HG03175 (cell line): ENCODE results near the gene FLYWCH2.
"Not testable (repeated sequence)": the region's sequence is repeated elsewhere in the genome, so short reads cannot be mapped to it uniquely, and the experiment has no call there.

Experiments used
- ATAC-seq: cut with Tn5 transposase; IDR thresholded peaks from one replicate; pipeline ENCODE4 v1.9.1; 2021; ENCODE audit warnings: mild to moderate bottlenecking, moderate library complexity; ENCODE audit not compliant: unreplicated experiment

The FLYWCH2 gene

DNA sequence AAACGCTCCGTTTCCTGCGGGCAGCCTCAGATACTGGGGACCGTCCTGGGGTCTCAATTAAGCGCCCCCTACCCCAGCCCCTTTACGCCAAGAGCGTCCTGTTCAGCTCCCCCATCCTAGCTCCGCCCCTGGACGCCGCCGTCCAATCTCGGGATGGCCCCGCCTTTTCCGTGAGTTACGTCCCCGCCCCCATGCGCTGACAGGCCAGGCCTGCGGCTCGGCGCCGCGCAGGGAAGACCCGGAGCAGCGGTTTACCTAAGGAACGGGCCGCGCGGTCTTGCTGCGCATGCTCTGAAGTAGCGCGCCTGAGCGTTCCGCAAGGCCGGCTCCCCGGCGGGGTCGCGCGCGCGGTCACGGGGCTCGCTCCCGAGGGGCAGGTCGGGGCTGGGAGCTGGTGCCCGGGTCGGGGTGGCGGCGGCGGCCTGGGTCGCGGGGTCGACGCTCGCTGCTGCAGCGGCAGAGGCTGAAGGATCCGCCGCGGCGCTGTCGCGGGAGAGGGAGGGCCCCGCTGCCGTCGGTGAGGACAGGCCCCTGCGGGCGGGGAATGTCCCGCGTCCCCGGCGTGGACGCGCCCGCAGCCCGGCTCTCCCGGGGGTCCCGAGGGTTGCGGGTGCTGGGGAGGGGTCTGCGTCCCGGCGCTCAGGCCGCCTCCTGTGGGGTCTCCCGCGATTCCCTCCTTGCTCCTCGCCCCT is 28.8 kb downstream of the FLYWCH2 start, which contains the start of gene FLYWCH1:
Gene FLYWCH1 (plus strand): TSS at position 294 of the 692 bp plus-strand sequence. CDS start 17,755 bp downstream, outside the sequence.
- ATAC-seq: peak; percentile 95

DNA sequence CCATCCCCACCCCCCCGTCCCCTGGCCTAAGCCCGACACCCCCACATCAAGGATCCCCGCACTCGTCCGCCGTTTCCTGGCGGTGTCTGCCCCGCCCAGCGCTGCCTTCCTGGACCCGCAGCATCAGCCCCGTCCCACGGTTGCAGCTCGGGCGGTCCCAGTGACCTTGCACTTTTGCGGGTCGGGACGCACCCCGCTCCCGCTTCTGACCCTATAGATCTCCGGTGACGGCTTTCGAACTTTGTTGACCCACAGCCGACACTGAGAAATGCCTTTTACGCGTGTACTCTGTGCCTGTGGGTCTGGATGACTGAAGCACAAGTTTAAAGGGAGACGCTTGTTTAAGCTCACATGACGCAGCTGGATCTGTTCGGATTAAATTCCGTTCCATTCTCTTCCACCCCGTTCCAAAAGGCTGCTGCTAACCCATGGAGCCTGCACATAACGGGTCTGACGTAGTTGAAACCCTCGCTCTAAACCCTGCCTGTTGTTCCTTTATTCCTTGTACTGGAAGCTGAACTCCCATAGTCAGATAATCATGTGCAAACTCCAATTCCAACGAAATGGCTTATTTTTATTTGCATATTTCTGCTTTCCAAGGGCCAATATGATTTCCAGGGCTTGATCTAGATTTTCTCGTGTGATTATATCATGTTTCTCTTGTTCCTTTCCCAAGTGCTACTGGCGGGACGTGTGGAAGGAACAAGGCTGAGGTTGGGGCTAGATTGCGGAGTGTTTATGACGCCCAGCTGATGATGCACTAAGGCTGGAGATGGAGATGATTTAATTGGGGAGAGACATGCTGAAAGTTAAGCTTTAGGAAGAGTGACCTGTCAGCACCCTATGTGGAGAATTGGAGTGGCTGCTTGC is 29.6 kb downstream of the FLYWCH2 start:
- ATAC-seq: peak; percentile 1

DNA sequence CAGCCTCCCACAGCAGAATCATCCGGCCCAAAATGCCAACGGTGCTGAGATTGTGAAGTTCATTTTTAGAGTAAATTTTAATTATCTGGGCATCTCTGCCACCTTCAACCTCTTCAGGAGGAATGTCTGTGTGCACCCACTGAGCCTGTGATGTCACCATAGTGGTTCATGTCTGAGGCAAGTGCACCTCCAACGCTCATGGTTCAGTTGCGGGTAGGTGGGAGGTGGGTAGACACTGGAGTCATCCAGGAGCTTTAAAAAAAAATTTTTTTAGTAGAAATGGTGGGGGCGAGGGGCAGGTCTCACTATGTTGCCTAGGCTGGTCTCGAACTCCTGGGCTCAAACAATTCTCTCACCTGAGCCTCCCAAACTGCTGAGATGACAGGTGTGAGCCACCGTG is 30.6 kb downstream of the FLYWCH2 start:
- ATAC-seq: no peak

DNA sequence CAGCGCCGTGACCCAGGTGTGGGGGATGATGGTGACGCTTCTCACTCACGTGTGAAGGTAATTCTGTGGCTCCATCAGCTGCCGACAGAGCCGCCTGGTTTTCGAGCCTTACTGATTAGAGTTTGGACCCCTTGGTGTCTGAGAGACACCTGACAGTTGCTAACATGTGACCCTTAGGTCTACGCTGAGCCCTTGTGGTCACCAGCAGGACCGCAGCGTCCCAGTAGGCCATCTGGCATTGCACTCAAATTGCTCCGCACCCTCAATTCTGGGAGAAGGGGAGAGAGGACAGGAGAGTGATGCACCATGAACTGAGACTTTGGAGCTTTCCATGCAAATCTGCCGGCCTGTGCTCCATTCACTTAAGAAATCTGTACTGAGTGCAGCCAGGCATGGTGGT is 31.2 kb downstream of the FLYWCH2 start:
- no peak for ATAC-seq

DNA sequence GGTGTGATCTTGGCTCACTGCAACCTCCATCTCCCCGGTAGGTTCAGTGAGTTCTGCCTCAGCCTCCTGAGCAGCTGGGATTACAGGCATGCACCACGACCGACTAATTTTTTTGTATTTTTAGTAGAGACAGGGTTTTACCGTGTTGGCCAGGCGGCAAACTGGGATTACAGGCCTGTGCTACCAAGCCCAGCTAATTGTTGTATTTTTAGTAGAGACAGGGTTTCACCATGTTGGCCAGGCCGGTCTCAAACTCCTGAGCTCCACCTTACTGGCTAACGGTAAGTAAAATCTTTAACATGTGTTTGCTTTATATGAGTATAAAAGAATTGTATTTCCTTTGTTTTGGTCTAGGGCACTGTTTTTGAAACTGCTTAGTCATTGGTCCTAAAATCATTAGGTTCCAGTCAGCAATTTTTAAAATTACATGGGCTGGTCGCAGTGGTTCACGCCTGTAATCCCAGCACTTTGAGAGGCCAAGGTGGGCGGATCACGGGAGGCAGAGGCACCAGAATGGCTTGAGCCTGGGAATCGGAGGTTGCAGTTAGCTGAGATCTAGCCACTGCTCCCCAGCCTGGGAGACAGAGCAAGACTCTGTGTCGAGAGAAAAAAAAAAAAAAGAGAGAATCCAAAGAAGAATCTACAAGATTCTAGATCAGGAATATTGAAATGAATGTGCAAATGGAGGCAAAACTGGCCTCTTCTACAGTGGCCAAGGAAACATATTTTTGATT is 32.3 kb downstream of the FLYWCH2 start:
- no peak for ATAC-seq

DNA sequence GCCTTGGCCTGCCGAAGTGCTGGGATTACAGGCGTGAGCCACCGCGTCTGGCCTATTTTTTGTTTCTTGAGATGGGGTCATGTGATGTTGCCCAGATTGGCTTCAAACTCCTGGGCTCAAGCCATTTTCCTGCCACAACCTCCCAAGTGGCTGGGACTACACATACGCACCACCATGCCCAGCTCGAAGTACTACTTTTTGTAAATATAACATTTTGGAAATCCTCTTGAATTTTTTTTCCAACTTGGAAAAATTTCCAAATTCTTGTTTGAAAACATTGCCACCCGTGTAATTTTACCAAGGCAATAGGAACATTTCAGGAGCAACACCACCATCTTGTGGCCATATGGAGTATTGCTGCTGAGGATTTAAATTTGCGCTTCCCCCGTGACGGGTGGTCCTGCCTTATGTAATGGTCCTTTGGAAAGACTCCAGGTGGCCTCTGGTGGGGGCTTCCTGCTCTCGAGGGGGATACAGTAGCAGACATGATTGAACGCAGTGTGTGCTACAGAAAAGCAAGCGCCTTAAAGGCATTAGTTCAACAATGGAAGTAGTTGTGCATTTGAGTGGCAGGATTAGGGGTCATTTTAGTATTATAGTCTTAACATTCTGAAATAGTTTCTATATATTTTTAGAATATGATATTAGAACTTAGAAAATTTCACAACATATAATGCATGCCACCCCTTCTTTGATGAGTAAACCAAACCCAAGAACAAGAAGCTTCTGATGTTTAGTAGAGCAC is 36.7 kb downstream of the FLYWCH2 start:
- ATAC-seq: no peak

DNA sequence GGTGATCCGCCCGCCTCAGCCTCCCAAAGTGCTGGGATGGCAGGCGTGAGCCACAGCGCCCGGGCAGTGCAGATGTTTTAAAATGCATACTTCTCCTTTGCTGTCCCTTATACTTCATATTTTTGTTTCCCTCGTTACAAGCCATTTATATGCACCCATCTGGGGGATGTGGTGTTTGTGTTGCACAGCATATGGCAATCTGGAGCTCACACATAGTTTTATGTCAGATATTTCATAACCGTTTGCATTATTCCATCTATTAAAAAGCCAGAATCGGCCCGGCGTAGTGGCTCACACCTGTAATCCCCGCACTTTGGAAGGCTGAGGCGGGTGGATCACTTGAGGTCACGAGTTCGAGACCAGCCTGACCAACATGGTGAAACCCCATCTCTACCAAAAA is 40.5 kb downstream of the FLYWCH2 start:
- no peak for ATAC-seq

DNA sequence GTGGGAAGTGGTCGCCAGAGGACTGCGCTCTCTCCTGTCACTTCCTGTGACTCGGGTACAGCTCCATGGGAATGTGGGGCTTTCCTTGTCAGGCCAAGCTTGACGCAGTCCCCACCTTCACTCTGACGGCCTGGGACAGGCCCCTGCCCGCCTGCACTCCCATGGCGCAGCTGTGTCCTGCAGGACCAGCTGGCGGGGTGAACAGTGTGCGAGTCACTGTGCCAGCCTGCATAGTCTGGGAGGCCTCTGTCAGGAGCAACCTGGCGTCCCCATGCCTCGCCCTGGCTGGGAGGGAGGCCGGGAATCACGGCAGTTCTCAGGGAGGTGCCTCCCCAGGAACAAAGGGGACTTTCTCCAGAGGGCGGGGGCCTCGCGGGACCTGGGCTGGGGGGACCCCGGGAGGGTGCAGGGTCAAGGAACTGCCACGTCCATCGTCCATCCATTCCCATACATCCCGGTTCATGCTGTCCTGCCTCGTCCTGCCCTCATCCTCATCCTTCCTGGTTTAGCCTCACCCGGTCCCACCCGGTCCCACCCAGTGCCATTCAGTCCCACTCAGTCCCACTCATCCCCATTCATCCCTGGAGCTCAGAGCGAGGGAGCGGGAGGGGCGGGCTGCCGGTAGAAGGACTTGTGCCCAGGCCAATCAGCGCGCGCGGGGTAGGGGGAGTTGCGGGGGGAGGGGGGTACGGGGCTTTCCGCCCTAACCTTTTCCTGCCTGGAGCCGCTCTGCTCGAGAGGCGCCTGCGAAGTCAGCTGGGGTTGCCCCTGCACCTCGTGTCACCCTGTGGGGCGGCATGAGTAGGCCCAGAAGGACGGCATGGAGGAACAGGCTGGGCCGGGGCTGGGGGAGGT is 42.1 kb downstream of the FLYWCH2 start:
- ATAC-seq: no peak

DNA sequence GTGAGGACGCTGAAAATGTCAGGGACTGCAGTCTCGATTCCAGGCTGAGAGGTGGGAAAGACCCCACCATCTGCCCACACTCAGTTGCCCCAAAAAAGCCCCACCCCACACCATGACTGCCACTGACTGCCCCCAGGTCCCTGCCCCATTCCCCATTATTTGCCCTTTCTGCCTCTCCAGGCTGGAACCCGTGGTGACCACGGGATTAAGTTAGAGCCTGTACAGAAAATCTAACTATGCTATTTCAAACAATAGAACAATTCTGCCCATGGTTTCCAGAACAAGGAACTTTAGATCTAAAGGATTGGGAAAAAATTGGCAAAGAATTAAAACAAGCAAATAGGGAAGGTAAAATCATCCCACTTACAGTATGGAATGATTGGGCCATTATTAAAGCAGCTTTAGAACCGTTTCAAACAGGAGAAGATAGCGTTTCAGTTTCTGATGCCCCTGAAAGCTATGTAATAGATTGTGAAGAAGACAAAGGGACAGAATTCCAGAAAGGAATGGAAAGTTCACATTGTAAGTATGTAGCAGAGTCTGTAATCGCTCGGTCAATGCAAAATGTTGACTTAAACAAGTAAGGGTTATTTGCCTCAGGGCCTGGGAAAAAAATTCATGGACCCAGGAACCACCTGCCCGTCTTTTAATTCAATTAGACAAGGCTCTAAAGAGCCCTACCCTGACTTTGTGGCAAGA is 43.1 kb downstream of the FLYWCH2 start:
- no peak for ATAC-seq

DNA sequence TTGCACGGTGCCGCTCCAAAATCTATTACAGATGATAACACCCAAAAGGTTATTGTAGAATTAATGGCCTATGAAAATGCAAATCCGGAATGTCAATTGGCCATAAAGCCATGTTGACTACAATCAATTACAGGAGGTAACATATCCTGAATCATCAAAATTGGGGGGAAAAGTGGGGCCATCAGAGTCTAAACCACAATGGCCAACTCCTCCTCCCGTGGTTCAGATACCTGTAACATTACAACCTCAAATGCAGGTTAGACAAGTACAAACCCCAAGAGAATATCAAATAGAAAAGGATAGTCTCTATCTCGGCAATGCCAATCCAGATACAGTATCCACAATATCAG is 43.6 kb downstream of the FLYWCH2 start:
- ATAC-seq: no peak

DNA sequence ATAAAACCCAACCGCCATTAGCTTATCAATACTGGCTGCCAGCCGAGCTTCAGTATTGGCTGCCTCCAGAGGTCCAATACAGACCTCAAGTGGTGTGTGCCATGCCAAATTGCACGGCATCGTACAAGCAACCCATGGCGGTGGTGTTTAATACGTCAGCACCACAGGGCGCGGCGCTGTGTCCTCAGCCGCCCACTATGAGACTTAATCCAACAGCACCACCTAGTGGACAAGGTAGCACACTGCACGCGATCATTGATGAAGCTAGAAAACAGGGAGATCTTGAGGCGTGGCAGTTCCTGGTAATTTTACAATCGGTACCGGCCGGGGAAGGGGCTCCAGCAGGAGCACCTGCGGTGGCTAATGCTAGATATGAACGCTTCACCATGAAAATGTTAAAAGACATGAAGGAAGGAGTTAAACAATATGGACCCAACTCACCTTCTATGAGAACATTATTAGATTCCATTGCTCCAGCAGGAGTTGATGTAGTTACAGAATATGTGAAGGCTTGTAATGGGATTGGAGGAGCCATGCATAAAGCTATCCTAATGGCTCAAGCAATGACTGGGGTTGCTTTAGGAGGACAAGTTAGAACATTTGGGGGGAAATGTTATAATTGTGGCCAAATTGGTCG is 44.1 kb downstream of the FLYWCH2 start:
- ATAC-seq: peak; percentile 67

DNA sequence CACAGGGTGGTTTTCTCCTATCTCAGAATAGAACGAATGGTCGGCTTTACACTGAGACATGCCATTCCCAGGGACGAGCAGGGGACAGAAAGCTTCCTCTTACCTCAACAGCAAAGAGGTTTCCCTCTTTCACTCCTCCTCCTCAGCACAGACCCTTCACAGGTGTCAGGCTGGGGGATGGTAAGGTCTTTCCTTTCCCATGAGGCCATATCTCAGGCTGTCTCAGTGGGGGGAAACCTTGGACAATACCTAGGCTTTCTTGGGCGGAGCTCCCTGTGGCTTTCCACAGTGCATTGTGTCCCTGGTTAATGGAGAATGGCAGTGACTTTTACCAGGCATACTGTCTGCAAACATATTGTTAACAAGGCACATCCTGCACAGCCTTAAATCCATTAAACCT is 45.1 kb downstream of the FLYWCH2 start:
- ATAC-seq: not testable (repeated sequence)

DNA sequence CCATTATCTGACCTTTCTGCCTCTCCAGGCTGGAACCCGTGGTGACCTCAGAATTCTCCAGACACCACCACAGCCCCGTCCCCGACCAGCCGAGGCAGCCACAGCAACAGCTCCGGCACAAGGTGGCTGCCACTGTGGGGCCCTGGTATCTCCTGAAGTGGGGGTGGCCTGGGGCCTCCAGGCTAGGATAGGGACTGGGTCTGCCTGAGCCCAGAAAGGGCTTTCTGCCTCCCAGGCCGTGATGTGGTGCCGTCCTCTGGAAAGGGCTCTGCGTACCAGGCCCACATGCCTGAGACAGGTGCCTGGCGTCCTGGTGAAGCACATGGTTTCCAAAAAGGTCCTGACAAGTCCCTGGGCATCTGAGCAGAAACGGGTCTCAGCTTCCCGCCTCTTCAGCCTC is 45.8 kb downstream of the FLYWCH2 start:
- no peak for ATAC-seq

DNA sequence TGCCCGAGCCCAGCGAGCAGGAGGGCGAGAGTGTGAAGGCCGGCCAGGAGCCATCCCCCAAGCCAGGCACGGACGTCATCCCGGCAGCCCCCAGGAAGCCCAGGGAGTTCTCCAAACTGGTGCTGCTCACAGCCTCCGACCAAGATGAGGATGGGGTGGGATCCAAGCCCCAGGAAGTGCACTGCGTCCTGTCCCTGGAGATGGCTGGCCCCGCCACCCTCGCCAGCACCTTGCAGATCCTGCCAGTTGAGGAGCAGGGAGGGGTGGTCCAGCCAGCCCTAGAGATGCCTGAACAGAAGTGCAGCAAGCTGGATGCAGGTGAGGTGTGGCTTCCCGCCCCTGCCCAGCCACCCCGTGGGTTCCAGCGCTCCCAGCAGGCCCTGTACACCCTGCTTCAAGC is 46.7 kb downstream of the FLYWCH2 start:
- no peak for ATAC-seq

DNA sequence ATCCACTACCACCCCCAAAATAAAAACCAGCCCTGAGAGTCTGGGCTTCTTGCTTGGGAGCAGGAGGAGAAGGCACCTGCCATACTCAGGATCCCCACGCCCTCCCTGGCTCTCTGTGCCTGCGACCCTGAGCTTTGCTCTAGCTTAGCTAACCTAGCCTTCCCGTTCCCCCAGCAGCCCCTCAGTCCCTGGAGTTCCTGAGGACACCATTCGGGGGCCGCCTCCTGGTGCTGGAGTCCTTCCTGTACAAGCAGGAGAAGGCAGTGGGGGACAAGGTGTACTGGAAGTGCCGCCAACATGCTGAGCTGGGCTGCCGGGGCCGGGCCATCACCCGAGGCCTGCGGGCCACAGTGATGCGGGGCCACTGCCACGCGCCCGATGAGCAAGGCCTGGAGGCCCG is 47.2 kb downstream of the FLYWCH2 start:
- ATAC-seq: no peak

DNA sequence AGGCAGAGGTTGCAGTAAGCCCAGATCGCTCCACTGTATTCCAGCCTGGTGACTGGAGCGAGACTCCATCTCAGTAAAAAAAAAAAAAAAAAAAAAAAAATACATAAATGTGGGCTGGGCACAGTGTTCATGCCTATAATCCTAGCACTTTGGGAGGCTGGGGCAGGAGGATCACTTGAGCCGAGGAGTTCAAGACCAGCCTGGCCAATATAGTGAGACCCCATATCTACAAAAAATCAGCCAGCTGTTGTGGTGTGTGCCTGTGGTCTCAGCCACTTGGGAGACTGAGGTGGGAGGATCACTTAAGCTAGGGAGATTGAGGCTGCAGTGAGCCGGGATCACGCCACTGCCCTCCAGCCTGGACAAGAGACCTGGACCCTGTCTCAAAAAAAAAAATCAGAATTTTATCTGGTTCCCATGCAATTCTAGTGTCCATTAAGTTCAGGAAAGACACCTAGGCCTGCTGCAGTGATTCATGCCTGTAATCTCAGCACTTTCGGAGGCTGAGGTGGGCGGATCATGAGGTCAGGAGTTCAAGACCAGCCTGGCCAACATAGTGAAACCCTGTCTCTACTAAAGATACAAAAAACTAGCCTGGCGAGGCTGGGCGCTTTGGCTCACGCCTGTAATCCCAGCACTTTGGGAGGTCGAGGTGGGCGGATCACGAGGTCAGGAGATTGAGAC is 48.4 kb downstream of the FLYWCH2 start:
- not testable (repeated sequence) for ATAC-seq

DNA sequence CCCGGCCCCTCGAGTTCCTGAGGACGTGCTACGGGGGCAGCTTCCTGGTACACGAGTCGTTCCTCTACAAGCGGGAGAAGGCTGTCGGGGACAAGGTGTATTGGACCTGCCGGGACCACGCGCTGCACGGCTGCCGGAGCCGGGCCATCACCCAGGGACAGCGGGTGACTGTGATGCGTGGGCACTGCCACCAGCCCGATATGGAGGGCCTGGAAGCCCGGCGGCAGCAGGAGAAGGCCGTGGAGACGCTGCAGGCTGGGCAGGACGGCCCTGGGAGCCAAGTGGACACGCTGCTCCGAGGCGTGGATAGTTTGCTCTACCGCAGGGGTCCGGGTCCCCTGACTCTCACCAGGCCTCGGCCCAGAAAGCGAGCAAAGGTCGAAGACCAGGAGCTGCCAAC is 50.1 kb downstream of the FLYWCH2 start:
- no peak for ATAC-seq

DNA sequence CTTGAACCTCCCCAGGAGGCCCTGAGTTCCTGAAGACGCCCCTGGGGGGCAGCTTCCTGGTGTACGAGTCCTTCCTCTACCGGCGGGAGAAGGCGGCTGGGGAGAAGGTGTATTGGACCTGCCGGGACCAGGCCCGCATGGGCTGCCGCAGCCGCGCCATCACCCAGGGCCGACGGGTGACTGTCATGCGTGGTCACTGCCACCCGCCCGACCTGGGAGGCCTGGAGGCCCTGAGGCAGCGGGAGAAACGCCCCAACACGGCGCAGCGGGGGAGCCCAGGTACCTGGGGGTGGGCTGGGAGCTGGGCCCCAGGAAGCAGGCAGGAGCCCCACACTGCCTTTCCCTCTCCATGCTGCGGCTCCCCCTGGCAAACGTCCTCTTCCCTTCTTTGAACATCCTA is 50.7 kb downstream of the FLYWCH2 start:
- no peak for ATAC-seq
